C1 segment of cervical spinal cord (tissue), 14 donors: ENCODE measurements around the gene OBP2A.
A peak's percentile ranks its signal among the peaks of the same experiment; 100 is the strongest.

Experiments used
- DNase-seq, 14 donors: peaks; one replicate each; lab custom pipeline; 2025; lab: John Stamatoyannopoulos, UW

Gene OBP2A

GRCh38 chr9:135577256-135577655 lies 31.3 kb downstream of the OBP2A start:
- DNase-seq, result no peak

GRCh38 chr9:135579356-135579755 lies 33.4 kb downstream of the OBP2A start:
- no peak for DNase-seq

GRCh38 chr9:135579889-135580660 lies 34.1 kb downstream of the OBP2A start:
- DNase-seq, result no peak

GRCh38 chr9:135580664-135581380 lies 34.9 kb downstream of the OBP2A start:
- DNase-seq, result no peak

- DNase-seq, result no peak
These were observed 35.9 kb downstream of the OBP2A start for GRCh38 chr9:135581636-135582426.

- no peak for DNase-seq
These were observed 36.6 kb downstream of the OBP2A start for GRCh38 chr9:135582541-135582940.

GRCh38 chr9:135582966-135583687 lies 37.2 kb downstream of the OBP2A start:
- DNase-seq, result no peak

GRCh38 chr9:135583688-135584011 lies 37.7 kb downstream of the OBP2A start:
- DNase-seq, result no peak

- DNase-seq, result no peak
These were observed 38.4 kb downstream of the OBP2A start for GRCh38 chr9:135584371-135584770.

- no peak for DNase-seq
These were observed 39.0 kb downstream of the OBP2A start for GRCh38 chr9:135584934-135585333.

- no peak for DNase-seq
These were observed 40.7 kb downstream of the OBP2A start for GRCh38 chr9:135586601-135587109.

GRCh38 chr9:135587658-135588057 lies 41.7 kb downstream of the OBP2A start:
- DNase-seq, result peak in 1 of 14 donors; percentile 53

GRCh38 chr9:135588371-135588770 lies 42.4 kb downstream of the OBP2A start:
- DNase-seq, result no peak

- DNase-seq, result no peak
These were observed 43.1 kb downstream of the OBP2A start for GRCh38 chr9:135588886-135589595.

GRCh38 chr9:135589596-135590485 lies 43.9 kb downstream of the OBP2A start:
- DNase-seq, result no peak

- no peak for DNase-seq
These were observed 44.7 kb downstream of the OBP2A start for GRCh38 chr9:135590486-135591079.

GRCh38 chr9:135591506-135592330 lies 45.8 kb downstream of the OBP2A start:
- no peak for DNase-seq

- no peak for DNase-seq
These were observed 46.3 kb downstream of the OBP2A start for GRCh38 chr9:135592331-135592590.

- no peak for DNase-seq
These were observed 46.7 kb downstream of the OBP2A start for GRCh38 chr9:135592625-135593024.
